ENCODE results near the gene PER1. TPM values are rescaled to one million over a fixed set of nuclear protein-coding genes. Genes with fewer than 3 reads are reported as not detected.

The PER1 gene
- total and polyA plus RNA-seq, 2 of the 13 experiments (the other 11 are each of a cell fraction or from before 2014, with no cell fraction given): 2.6 to 3.6 TPM

DNA sequence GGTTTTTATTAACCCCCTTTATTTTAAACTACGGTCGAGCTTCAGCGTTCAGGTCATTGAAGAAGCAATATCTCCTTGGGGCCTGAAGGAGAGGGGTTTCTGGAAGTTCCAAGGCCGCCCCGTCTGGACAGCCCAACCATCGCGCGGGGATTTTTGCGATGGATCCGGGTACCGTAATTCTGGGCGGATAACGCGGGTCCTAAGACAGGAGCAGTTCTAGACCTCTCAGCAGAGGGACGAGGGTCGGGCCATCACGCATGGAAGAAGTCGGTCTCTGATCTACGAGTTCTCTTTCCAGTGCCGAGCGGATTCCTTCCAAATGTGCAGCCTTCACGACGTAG lies 34.2 kb upstream of the PER1 start (continued):
- TF ChIP-seq, protein P1, sequence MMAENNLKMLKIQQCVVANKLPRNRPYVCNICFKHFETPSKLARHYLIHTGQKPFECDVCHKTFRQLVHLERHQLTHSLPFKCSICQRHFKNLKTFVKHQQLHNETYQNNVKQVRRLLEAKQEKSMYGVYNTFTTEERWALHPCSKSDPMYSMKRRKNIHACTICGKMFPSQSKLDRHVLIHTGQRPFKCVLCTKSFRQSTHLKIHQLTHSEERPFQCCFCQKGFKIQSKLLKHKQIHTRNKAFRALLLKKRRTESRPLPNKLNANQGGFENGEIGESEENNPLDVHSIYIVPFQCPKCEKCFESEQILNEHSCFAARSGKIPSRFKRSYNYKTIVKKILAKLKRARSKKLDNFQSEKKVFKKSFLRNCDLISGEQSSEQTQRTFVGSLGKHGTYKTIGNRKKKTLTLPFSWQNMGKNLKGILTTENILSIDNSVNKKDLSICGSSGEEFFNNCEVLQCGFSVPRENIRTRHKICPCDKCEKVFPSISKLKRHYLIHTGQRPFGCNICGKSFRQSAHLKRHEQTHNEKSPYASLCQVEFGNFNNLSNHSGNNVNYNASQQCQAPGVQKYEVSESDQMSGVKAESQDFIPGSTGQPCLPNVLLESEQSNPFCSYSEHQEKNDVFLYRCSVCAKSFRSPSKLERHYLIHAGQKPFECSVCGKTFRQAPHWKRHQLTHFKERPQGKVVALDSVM (CRISPR knock-in tag; IDR thresholded peaks at IDR 0.05): peak; percentile 11; the same call in 1 of the 2 replicates
- TF ChIP-seq NFIB (CRISPR knock-in tag; IDR thresholded peaks at IDR 0.05; ENCODE audit: borderline replicate concordance) (no peak), SNRNP70 (IDR thresholded peaks at IDR 0.05; ENCODE audit: low read depth, low read length) (no peak), NCOA1 (CRISPR knock-in tag; IDR thresholded peaks at IDR 0.05) (no peak), BHLHE40 (IDR thresholded peaks at IDR 0.05; ENCODE audit: low read length) (no peak), KDM6A (CRISPR knock-in tag; IDR thresholded peaks at IDR 0.05; ENCODE audit: low read depth) (no peak), SOX13 (IDR thresholded peaks at IDR 0.05) (0 out of 2 replicates have a peak, but pooled peaks have one; percentile 37), SOX13 (CRISPR knock-in tag; conservative IDR thresholded peaks at IDR 0.05 in 1 of 2, IDR thresholded peaks at IDR 0.05 in 1 of 2) (no peak), ZBTB1 (CRISPR knock-in tag; IDR thresholded peaks at IDR 0.05; ENCODE audit: borderline replicate concordance) (no peak), SKI (IDR thresholded peaks at IDR 0.05; ENCODE audit: partially characterized antibody) (no peak), HDAC2 (CRISPR knock-in tag; IDR thresholded peaks at IDR 0.05) (no peak)
- TF ChIP-seq, protein P2, sequence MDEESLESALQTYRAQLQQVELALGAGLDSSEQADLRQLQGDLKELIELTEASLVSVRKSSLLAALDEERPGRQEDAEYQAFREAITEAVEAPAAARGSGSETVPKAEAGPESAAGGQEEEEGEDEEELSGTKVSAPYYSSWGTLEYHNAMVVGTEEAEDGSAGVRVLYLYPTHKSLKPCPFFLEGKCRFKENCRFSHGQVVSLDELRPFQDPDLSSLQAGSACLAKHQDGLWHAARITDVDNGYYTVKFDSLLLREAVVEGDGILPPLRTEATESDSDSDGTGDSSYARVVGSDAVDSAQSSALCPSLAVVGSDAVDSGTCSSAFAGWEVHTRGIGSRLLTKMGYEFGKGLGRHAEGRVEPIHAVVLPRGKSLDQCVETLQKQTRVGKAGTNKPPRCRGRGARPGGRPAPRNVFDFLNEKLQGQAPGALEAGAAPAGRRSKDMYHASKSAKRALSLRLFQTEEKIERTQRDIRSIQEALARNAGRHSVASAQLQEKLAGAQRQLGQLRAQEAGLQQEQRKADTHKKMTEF (CRISPR knock-in tag; IDR thresholded peaks at IDR 0.05): no peak
- TF ChIP-seq, protein P3, sequence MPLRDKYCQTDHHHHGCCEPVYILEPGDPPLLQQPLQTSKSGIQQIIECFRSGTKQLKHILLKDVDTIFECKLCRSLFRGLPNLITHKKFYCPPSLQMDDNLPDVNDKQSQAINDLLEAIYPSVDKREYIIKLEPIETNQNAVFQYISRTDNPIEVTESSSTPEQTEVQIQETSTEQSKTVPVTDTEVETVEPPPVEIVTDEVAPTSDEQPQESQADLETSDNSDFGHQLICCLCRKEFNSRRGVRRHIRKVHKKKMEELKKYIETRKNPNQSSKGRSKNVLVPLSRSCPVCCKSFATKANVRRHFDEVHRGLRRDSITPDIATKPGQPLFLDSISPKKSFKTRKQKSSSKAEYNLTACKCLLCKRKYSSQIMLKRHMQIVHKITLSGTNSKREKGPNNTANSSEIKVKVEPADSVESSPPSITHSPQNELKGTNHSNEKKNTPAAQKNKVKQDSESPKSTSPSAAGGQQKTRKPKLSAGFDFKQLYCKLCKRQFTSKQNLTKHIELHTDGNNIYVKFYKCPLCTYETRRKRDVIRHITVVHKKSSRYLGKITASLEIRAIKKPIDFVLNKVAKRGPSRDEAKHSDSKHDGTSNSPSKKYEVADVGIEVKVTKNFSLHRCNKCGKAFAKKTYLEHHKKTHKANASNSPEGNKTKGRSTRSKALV (CRISPR knock-in tag; IDR thresholded peaks at IDR 0.05): no peak
- TF ChIP-seq, protein P4, sequence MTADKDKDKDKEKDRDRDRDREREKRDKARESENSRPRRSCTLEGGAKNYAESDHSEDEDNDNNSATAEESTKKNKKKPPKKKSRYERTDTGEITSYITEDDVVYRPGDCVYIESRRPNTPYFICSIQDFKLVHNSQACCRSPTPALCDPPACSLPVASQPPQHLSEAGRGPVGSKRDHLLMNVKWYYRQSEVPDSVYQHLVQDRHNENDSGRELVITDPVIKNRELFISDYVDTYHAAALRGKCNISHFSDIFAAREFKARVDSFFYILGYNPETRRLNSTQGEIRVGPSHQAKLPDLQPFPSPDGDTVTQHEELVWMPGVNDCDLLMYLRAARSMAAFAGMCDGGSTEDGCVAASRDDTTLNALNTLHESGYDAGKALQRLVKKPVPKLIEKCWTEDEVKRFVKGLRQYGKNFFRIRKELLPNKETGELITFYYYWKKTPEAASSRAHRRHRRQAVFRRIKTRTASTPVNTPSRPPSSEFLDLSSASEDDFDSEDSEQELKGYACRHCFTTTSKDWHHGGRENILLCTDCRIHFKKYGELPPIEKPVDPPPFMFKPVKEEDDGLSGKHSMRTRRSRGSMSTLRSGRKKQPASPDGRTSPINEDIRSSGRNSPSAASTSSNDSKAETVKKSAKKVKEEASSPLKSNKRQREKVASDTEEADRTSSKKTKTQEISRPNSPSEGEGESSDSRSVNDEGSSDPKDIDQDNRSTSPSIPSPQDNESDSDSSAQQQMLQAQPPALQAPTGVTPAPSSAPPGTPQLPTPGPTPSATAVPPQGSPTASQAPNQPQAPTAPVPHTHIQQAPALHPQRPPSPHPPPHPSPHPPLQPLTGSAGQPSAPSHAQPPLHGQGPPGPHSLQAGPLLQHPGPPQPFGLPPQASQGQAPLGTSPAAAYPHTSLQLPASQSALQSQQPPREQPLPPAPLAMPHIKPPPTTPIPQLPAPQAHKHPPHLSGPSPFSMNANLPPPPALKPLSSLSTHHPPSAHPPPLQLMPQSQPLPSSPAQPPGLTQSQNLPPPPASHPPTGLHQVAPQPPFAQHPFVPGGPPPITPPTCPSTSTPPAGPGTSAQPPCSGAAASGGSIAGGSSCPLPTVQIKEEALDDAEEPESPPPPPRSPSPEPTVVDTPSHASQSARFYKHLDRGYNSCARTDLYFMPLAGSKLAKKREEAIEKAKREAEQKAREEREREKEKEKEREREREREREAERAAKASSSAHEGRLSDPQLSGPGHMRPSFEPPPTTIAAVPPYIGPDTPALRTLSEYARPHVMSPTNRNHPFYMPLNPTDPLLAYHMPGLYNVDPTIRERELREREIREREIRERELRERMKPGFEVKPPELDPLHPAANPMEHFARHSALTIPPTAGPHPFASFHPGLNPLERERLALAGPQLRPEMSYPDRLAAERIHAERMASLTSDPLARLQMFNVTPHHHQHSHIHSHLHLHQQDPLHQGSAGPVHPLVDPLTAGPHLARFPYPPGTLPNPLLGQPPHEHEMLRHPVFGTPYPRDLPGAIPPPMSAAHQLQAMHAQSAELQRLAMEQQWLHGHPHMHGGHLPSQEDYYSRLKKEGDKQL (CRISPR knock-in tag; IDR thresholded peaks at IDR 0.05; ENCODE audit: low read depth): no peak
- TF ChIP-seq, protein P5, sequence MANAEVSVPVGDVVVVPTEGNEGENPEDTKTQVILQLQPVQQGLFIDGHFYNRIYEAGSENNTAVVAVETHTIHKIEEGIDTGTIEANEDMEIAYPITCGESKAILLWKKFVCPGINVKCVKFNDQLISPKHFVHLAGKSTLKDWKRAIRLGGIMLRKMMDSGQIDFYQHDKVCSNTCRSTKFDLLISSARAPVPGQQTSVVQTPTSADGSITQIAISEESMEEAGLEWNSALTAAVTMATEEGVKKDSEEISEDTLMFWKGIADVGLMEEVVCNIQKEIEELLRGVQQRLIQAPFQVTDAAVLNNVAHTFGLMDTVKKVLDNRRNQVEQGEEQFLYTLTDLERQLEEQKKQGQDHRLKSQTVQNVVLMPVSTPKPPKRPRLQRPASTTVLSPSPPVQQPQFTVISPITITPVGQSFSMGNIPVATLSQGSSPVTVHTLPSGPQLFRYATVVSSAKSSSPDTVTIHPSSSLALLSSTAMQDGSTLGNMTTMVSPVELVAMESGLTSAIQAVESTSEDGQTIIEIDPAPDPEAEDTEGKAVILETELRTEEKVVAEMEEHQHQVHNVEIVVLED (CRISPR knock-in tag; IDR thresholded peaks at IDR 0.05; ENCODE audit: borderline replicate concordance): no peak
- TF ChIP-seq, protein P6, sequence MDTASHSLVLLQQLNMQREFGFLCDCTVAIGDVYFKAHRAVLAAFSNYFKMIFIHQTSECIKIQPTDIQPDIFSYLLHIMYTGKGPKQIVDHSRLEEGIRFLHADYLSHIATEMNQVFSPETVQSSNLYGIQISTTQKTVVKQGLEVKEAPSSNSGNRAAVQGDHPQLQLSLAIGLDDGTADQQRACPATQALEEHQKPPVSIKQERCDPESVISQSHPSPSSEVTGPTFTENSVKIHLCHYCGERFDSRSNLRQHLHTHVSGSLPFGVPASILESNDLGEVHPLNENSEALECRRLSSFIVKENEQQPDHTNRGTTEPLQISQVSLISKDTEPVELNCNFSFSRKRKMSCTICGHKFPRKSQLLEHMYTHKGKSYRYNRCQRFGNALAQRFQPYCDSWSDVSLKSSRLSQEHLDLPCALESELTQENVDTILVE (CRISPR knock-in tag; IDR thresholded peaks at IDR 0.05): no peak

Measured in HepG2 (cell line).